Raji (cell line): Measurements from ENCODE around the gene ACOX1.

ENCODE experiments used
- POLR2A ChIP-seq: IDR thresholded peaks from 2 replicates; pipeline ENCODE4 v1.6.1; 2011; ENCODE audit warnings: low read depth, low read length, control low read depth; ENCODE audit not compliant: insufficient read depth

Gene ACOX1

GRCh38 chr17:75978938-75979704, at the start of gene ACOX1, which contains the start of gene TEN1:
Gene ACOX1, minus strand, starts transcription at chr17:75979166. Its CDS starts 93 bp downstream, at chr17:75979073.
Gene TEN1, plus strand, starts transcription at chr17:75979240. Its CDS starts 6,953 bp downstream, at chr17:75986193.
- TF ChIP-seq POLR2A = peak; percentile 77

GRCh38 chr17:76027159-76027839, 48.3 kb upstream of the ACOX1 start, which contains the start of gene EVPL:
Gene EVPL, minus strand, starts transcription at chr17:76027306. Its CDS starts 108 bp downstream, at chr17:76027198.
- TF ChIP-seq POLR2A = no peak

- TF ChIP-seq POLR2A = no peak
Measured at GRCh38 chr17:76026714-76027158, 47.8 kb upstream of the ACOX1 start.

GRCh38 chr17:76025294-76025693, 46.3 kb upstream of the ACOX1 start:
- no peak for TF ChIP-seq POLR2A

- TF ChIP-seq POLR2A = no peak
Measured at GRCh38 chr17:76024353-76024752, 45.4 kb upstream of the ACOX1 start.

GRCh38 chr17:76023900-76024237, 44.9 kb upstream of the ACOX1 start:
- no peak for TF ChIP-seq POLR2A

- TF ChIP-seq POLR2A = no peak
Measured at GRCh38 chr17:76022973-76023899, 44.3 kb upstream of the ACOX1 start.

GRCh38 chr17:76022285-76022684, 43.3 kb upstream of the ACOX1 start:
- TF ChIP-seq POLR2A = no peak

- TF ChIP-seq POLR2A = no peak
Measured at GRCh38 chr17:76019833-76020467, 41.0 kb upstream of the ACOX1 start.

- no peak for TF ChIP-seq POLR2A
Measured at GRCh38 chr17:76018801-76019200, 39.8 kb upstream of the ACOX1 start.

- no peak for TF ChIP-seq POLR2A
Measured at GRCh38 chr17:76018340-76018680, 39.3 kb upstream of the ACOX1 start.

GRCh38 chr17:76017481-76018339, 38.7 kb upstream of the ACOX1 start:
- TF ChIP-seq POLR2A = no peak

- TF ChIP-seq POLR2A = no peak
Measured at GRCh38 chr17:76014925-76015261, 35.9 kb upstream of the ACOX1 start.

- no peak for TF ChIP-seq POLR2A
Measured at GRCh38 chr17:76014100-76014924, 35.3 kb upstream of the ACOX1 start.
